B cell (primary cell): ENCODE results near the gene DNAI1.

Experiments used
- CTCF ChIP-seq: fragments of 200-600 bp; IDR thresholded peaks from one replicate; pipeline ENCODE4 v1.8.0; 2022; ENCODE audit warnings: antibody characterized with exemption, mild to moderate bottlenecking
- EZH2 ChIP-seq: IDR thresholded peaks from 2 replicates; pipeline ENCODE4 v1.6.1; 2012; ENCODE audit warnings: borderline replicate concordance, low read depth, mild to moderate bottlenecking, moderate library complexity, low read length; ENCODE audit not compliant: insufficient read depth, poor library complexity, severe bottlenecking

DNA sequence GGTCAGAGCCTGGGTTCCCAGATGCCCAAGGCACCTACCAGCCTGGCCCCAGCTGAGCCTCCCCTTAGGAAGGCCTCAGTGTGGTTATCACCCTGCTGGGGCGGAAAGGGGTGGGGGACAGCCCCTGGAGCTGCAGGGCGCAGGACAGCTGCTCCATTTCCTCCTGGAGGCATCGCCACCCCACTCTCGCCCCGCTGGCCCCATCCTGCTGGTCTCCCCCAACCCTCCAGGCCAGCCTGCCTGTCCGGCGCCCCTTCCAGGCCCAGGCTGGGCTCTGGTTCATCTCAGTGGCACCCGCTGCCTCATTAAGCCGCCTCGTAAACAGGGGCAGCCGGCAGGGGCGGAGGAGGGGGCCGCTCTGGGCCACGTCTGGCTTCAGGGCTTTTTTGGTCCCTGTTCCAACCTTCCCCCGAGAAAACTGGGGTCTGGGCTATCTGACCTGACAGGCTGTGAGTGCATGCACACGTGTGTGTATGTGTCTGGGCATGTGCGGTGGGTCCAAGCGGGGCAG lies 95.0 kb downstream of the DNAI1 start:
- TF ChIP-seq CTCF: no peak
- no peak for TF ChIP-seq EZH2
